Caco-2 (cell line): ENCODE measurements around the gene TMEM131. TPM values are rescaled to one million over a fixed set of nuclear protein-coding genes. Genes with fewer than 3 reads are reported as not detected.

Experiments
- BruUV-seq: library from RNA; stranded (reverse); fragments of 400-500 nt; replicated peaks from 2 replicates; lab custom pipeline; 2021; lab: Mats Ljungman, UMichigan
- CTCF ChIA-PET: fragments of 300-600 bp; sonication (Branson Sonifier 250); formaldehyde crosslinking; loops from one replicate; lab custom pipeline; 2022; ENCODE audit warnings: antibody characterized with exemption; lab: Charles Lee
- POLR2A ChIA-PET: fragments of 300-600 bp; sonication (Branson Sonifier 250); formaldehyde crosslinking; loops from one replicate; lab custom pipeline; 2022; ENCODE audit warnings: antibody characterized with exemption; lab: Charles Lee
- DNase-seq, 2 experiments: peaks; one replicate each; pipeline versions ENCODE4 v3.0.0 to v3.0.0-alpha.2; 2020 to 2022
- H3K27me3 ChIP-seq: replicated peaks from 2 replicates; pipeline ENCODE4 v1.6.0; 2011; ENCODE audit warnings: low read length; ENCODE audit not compliant: control insufficient read depth, insufficient read depth
- H3K36me3 ChIP-seq: 2 replicates; pipeline ENCODE4 v1.5.1; 2011; ENCODE audit warnings: low read length; ENCODE audit not compliant: control insufficient read depth, insufficient read depth
- H3K4me1 ChIP-seq: fragments of 250-450 bp; sonication (Bioruptor Pico); 2 replicates; pipeline ENCODE4 v1.5.1; 2020; ENCODE audit warnings: mild to moderate bottlenecking
- H3K4me3 ChIP-seq: 2 replicates; pipeline ENCODE4 v1.5.1; 2011; ENCODE audit warnings: low read depth, mild to moderate bottlenecking, control low read depth, low read length
- H3K9me3 ChIP-seq: fragments of 250-450 bp; sonication (Bioruptor Pico); 2 replicates; pipeline ENCODE4 v1.5.1; 2020; ENCODE audit warnings: mild to moderate bottlenecking, moderate library complexity
- H3K27ac Mint-ChIP-seq: one replicate; pipeline ENCODE4 v1.8.0; 2022; ENCODE audit warnings: mixed read lengths; ENCODE audit not compliant: unreplicated experiment
- H3K27me3 Mint-ChIP-seq: one replicate; pipeline ENCODE4 v1.8.0; 2022; ENCODE audit warnings: mixed read lengths; ENCODE audit not compliant: insufficient read depth, unreplicated experiment
- H3K36me3 Mint-ChIP-seq: one replicate; pipeline ENCODE4 v1.8.0; 2022; ENCODE audit warnings: mild to moderate bottlenecking, mixed read lengths; ENCODE audit not compliant: insufficient read depth, unreplicated experiment
- H3K4me1 Mint-ChIP-seq: one replicate; pipeline ENCODE4 v1.8.0; 2022; ENCODE audit warnings: low read depth, mixed read lengths; ENCODE audit not compliant: unreplicated experiment
- H3K4me3 Mint-ChIP-seq: one replicate; pipeline ENCODE4 v1.8.0; 2022; ENCODE audit warnings: mild to moderate bottlenecking, moderate library complexity, mixed read lengths; ENCODE audit not compliant: unreplicated experiment
- H3K9me3 Mint-ChIP-seq: one replicate; pipeline ENCODE4 v1.8.0; 2022; ENCODE audit warnings: mixed read lengths; ENCODE audit not compliant: unreplicated experiment
- CTCF ChIP-seq, 2 experiments: fragments of 200-600 bp in 1 of 2; IDR thresholded peaks; 1 replicate in 1 of 2; 2 replicates in 1 of 2; pipeline versions ENCODE4 v1.5.1 to v1.8.0; 2011 to 2022; ENCODE audit warnings: antibody characterized with exemption in 1 of 2, control low read depth in 1 of 2, inconsistent platforms in 1 of 2, low read depth in 1 of 2, low read length in 1 of 2, mild to moderate bottlenecking in 1 of 2, moderate library complexity in 1 of 2; ENCODE audit not compliant: insufficient read depth in 1 of 2, severe bottlenecking in 1 of 2, unreplicated experiment in 1 of 2
- intact Hi-C: fragments of 100-400 bp; cut with micrococcal nuclease; formaldehyde crosslinking; loops from one replicate; pipeline ENCODE4 v1.10.0; 2022; ENCODE audit not compliant: unreplicated experiment
- total RNA-seq: library from RNA; stranded (reverse); gene quantifications from 2 replicates; pipeline ENCODE4 v1.2.3, GENCODE V29; 2022

TMEM131 gene
- total RNA-seq, 1 experiment from 2014 or later: 36.3 TPM

GRCh38 chr2:97769711-97770110 is 226.0 kb downstream of the TMEM131 start:
- Mint-ChIP-seq H3K27me3 (no peaks in the 10 kb centered on the region), H3K27ac (no peak overlapping the region), H3K36me3 (peaks cover 23% of the 10 kb centered on the region), H3K4me3 (no peak overlapping the region), H3K4me1 (peaks cover 7% of the 10 kb centered on the region), H3K9me3 (no peaks in the 10 kb centered on the region)
- Histone ChIP-seq H3K4me3 (no peak overlapping the region), H3K9me3 (no peaks in the 10 kb centered on the region), H3K36me3 (no peaks in the 10 kb centered on the region; the same call in none of the 2 replicates), H3K4me1 (peaks cover 32% of the 10 kb centered on the region), H3K27me3 (no peaks in the 10 kb centered on the region)
- ChIA-PET CTCF (no interaction called here), POLR2A (no interaction called here)
- no TSS peak for BruUV-seq
- no peak for TF ChIP-seq CTCF (IDR thresholded peaks at IDR 0.05; ENCODE audit: insufficient read depth in 1 of 2, low read depth in 1 of 2, low read length in 1 of 2, severe bottlenecking in 1 of 2, unreplicated experiment in 1 of 2)
- peak; percentile 42 to 63 for DNase-seq
- intact Hi-C loops: no loop called here

DNA sequence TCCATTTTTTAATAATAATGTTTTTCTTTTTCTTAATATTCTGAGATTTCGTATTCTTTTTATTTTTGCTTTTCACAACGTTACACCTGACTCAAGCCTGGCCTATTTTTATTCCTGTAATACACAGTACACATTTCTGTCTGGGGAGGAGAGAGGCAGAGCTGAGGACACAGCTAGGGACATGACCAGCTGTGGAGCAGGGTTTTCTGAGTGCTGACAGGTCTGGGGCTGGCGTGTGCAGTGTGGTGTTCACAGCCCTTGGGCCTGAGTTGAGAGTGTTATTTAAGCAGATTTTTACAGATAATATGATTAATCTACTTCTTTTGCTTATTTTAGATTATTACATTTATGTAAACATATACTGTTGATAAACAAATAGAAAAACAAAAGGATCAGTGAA is 226.4 kb downstream of the TMEM131 start:
- H3K9me3 Mint-ChIP-seq: no peaks in the 10 kb centered on the region
- no TSS peak for BruUV-seq
- POLR2A ChIA-PET: no interaction called here
- H3K27me3 Mint-ChIP-seq: no peaks in the 10 kb centered on the region
- H3K27ac Mint-ChIP-seq: no peak overlapping the region
- H3K36me3 Mint-ChIP-seq: peaks cover 19% of the 10 kb centered on the region
- intact Hi-C loops: no loop called here
- no peak for TF ChIP-seq CTCF (IDR thresholded peaks at IDR 0.05; ENCODE audit: insufficient read depth in 1 of 2, low read depth in 1 of 2, low read length in 1 of 2, severe bottlenecking in 1 of 2, unreplicated experiment in 1 of 2)
- Histone ChIP-seq H3K27me3 (no peaks in the 10 kb centered on the region), H3K9me3 (no peaks in the 10 kb centered on the region), H3K36me3 (no peaks in the 10 kb centered on the region; the same call in none of the 2 replicates), H3K4me1 (peaks cover 32% of the 10 kb centered on the region), H3K4me3 (no peak overlapping the region)
- H3K4me3 Mint-ChIP-seq: no peak overlapping the region
- DNase-seq: no peak
- H3K4me1 Mint-ChIP-seq: peaks cover 3% of the 10 kb centered on the region
- CTCF ChIA-PET: no interaction called here

- H3K27me3 Mint-ChIP-seq: no peaks in the 10 kb centered on the region
- H3K4me1 Mint-ChIP-seq: no peaks in the 10 kb centered on the region
- intact Hi-C loops: no loop called here
- H3K27me3 ChIP-seq: no peaks in the 10 kb centered on the region
- ChIA-PET POLR2A (no interaction called here), CTCF (interaction anchor here (1.2 kb wide), 1 partner anchor 67 kb away, joined by 3 read pairs; no protein-coding TSS in a partner anchor)
- no peak for TF ChIP-seq CTCF (IDR thresholded peaks at IDR 0.05; ENCODE audit: insufficient read depth in 1 of 2, low read depth in 1 of 2, low read length in 1 of 2, severe bottlenecking in 1 of 2, unreplicated experiment in 1 of 2)
- no peaks in the 10 kb centered on the region for H3K9me3 Mint-ChIP-seq
- H3K4me3 ChIP-seq: no peak overlapping the region
- H3K36me3 ChIP-seq: peaks cover 2% of the 10 kb centered on the region; the same call in 1 of the 2 replicates
- no peak for DNase-seq
- no peak overlapping the region for H3K4me3 Mint-ChIP-seq
- no peaks in the 10 kb centered on the region for H3K9me3 ChIP-seq
- BruUV-seq: no TSS peak
- H3K27ac Mint-ChIP-seq: no peak overlapping the region
- peaks cover 24% of the 10 kb centered on the region for H3K4me1 ChIP-seq
- peaks cover 21% of the 10 kb centered on the region for H3K36me3 Mint-ChIP-seq
Measured at GRCh38 chr2:97766567-97766966, 229.2 kb downstream of the TMEM131 start.
